ENCODE results near the gene PRKG2.

DNA sequence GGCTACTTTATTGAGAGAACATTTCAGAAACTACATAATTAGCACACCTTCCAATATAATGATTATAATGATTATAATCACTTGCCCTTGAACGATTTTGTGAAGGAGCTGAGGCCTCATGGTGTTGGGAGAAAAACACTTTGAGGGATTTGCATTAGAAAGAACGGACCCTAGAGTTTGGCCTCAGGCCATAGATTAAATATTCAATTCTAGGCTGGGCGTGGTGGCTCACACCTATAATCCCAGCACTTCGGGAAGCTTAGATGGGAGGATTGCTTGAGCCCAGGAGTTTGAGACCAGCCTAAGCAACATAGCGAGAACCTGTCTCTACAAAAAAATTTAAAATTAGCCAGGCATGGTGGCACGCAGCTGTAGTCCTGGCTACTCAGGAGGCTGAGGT, 12.9 kb upstream of the PRKG2 start:
- TF ChIP-seq JUND (IDR thresholded peaks at IDR 0.05): no peak
- no peak for TF ChIP-seq NRF1 (IDR thresholded peaks at IDR 0.05; ENCODE audit: low read depth, low read length)
- TF ChIP-seq, protein P1, sequence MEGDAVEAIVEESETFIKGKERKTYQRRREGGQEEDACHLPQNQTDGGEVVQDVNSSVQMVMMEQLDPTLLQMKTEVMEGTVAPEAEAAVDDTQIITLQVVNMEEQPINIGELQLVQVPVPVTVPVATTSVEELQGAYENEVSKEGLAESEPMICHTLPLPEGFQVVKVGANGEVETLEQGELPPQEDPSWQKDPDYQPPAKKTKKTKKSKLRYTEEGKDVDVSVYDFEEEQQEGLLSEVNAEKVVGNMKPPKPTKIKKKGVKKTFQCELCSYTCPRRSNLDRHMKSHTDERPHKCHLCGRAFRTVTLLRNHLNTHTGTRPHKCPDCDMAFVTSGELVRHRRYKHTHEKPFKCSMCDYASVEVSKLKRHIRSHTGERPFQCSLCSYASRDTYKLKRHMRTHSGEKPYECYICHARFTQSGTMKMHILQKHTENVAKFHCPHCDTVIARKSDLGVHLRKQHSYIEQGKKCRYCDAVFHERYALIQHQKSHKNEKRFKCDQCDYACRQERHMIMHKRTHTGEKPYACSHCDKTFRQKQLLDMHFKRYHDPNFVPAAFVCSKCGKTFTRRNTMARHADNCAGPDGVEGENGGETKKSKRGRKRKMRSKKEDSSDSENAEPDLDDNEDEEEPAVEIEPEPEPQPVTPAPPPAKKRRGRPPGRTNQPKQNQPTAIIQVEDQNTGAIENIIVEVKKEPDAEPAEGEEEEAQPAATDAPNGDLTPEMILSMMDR (IDR thresholded peaks at IDR 0.05): no peak
- TF ChIP-seq, protein P2, sequence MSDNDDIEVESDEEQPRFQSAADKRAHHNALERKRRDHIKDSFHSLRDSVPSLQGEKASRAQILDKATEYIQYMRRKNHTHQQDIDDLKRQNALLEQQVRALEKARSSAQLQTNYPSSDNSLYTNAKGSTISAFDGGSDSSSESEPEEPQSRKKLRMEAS (IDR thresholded peaks at IDR 0.05; ENCODE audit: low read depth): no peak
- no peak for TF ChIP-seq SMC3 (IDR thresholded peaks at IDR 0.05; ENCODE audit: low read depth, low read length)
- no peak for TF ChIP-seq CHD2 (IDR thresholded peaks at IDR 0.05; ENCODE audit: low read length, partially characterized antibody)
- TF ChIP-seq, protein P3, sequence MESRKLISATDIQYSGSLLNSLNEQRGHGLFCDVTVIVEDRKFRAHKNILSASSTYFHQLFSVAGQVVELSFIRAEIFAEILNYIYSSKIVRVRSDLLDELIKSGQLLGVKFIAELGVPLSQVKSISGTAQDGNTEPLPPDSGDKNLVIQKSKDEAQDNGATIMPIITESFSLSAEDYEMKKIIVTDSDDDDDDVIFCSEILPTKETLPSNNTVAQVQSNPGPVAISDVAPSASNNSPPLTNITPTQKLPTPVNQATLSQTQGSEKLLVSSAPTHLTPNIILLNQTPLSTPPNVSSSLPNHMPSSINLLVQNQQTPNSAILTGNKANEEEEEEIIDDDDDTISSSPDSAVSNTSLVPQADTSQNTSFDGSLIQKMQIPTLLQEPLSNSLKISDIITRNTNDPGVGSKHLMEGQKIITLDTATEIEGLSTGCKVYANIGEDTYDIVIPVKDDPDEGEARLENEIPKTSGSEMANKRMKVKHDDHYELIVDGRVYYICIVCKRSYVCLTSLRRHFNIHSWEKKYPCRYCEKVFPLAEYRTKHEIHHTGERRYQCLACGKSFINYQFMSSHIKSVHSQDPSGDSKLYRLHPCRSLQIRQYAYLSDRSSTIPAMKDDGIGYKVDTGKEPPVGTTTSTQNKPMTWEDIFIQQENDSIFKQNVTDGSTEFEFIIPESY (IDR thresholded peaks at IDR 0.05; ENCODE audit: borderline replicate concordance, low read depth): no peak
- TF ChIP-seq, protein P4, sequence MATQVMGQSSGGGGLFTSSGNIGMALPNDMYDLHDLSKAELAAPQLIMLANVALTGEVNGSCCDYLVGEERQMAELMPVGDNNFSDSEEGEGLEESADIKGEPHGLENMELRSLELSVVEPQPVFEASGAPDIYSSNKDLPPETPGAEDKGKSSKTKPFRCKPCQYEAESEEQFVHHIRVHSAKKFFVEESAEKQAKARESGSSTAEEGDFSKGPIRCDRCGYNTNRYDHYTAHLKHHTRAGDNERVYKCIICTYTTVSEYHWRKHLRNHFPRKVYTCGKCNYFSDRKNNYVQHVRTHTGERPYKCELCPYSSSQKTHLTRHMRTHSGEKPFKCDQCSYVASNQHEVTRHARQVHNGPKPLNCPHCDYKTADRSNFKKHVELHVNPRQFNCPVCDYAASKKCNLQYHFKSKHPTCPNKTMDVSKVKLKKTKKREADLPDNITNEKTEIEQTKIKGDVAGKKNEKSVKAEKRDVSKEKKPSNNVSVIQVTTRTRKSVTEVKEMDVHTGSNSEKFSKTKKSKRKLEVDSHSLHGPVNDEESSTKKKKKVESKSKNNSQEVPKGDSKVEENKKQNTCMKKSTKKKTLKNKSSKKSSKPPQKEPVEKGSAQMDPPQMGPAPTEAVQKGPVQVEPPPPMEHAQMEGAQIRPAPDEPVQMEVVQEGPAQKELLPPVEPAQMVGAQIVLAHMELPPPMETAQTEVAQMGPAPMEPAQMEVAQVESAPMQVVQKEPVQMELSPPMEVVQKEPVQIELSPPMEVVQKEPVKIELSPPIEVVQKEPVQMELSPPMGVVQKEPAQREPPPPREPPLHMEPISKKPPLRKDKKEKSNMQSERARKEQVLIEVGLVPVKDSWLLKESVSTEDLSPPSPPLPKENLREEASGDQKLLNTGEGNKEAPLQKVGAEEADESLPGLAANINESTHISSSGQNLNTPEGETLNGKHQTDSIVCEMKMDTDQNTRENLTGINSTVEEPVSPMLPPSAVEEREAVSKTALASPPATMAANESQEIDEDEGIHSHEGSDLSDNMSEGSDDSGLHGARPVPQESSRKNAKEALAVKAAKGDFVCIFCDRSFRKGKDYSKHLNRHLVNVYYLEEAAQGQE (IDR thresholded peaks at IDR 0.05; ENCODE audit: low read depth, low read length): no peak
- no peak for TF ChIP-seq MXI1 (IDR thresholded peaks at IDR 0.05; ENCODE audit: low read depth, low read length)
- no peak for TF ChIP-seq GATA2 (CRISPR knock-in tag; IDR thresholded peaks at IDR 0.05)
- TF ChIP-seq, protein P5, sequence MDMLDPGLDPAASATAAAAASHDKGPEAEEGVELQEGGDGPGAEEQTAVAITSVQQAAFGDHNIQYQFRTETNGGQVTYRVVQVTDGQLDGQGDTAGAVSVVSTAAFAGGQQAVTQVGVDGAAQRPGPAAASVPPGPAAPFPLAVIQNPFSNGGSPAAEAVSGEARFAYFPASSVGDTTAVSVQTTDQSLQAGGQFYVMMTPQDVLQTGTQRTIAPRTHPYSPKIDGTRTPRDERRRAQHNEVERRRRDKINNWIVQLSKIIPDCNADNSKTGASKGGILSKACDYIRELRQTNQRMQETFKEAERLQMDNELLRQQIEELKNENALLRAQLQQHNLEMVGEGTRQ (IDR thresholded peaks at IDR 0.05; ENCODE audit: borderline replicate concordance, low read depth, low read length): no peak
- TF ChIP-seq, protein P6, sequence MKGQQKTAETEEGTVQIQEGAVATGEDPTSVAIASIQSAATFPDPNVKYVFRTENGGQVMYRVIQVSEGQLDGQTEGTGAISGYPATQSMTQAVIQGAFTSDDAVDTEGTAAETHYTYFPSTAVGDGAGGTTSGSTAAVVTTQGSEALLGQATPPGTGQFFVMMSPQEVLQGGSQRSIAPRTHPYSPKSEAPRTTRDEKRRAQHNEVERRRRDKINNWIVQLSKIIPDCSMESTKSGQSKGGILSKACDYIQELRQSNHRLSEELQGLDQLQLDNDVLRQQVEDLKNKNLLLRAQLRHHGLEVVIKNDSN (IDR thresholded peaks at IDR 0.05; ENCODE audit: borderline replicate concordance, low read depth): no peak
- TF ChIP-seq RFX5 (IDR thresholded peaks at IDR 0.05; ENCODE audit: low read length): no peak
